ENCODE results near the gene KPNA2. TPM values are rescaled to one million over a fixed set of nuclear protein-coding genes. Genes with fewer than 3 reads are reported as not detected.
A peak's percentile ranks its signal among the peaks of the same experiment; 100 is the strongest.

Gene KPNA2
- total and polyA plus RNA-seq, 10 of the 15 experiments (the other 5 are each of a cell fraction or from before 2014, with no cell fraction given), result 202 to 731 (median 283) TPM

DNA sequence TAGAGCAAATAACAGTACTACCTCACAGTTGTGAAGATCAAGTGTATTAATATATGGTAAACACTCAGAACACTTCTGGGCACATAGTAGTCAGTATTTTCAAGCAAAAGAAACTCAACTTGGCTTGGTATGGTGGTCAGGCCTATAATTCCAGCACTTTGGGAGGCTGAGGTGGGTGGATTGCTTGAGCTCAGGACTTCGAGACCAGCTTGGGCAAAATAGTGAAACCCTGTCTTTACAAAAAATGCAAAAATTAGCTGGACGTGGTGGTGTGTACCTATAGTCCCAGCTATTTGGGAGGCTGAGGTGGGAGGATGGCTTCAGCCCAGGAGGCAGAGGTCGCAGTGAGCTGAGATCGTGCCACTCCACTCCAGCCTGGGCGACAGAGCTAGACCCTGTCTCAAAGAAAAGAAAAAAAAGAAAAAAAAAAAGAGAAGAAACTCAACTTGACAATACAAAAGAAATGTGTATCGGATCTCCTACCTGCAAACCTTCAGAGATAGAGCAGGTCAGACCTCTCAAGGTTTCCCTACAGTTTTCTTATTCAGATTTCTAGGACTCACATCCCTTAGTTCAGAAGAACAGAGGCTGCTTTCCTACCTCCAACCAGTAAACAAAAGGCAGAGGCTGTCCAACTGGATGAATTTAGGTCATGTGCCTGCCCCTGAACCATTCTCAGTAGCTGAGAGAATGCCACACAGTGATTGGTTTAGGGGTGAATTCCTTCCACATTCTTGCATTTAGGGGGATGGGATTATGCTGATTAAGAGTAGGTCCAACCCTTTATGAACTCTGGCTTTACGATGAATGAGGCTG is 1.7 kb upstream of the KPNA2 start:
- H3K27ac ChIP-seq (ENCODE audit: control insufficient read depth, insufficient read depth), result no peak overlapping the region
- no peak overlapping the region for H3K9ac ChIP-seq (ENCODE audit: control insufficient read depth, insufficient read depth, low read length)
- CTCF ChIA-PET, result interaction anchor here (0.7 kb wide), 1 partner anchor 14 kb away, joined by 3 read pairs; no protein-coding TSS in a partner anchor
- intact Hi-C loops (cut with micrococcal nuclease; ENCODE audit: unreplicated experiment), result loop anchor here (2.0 kb wide), 1 partner anchor 13 kb away; no protein-coding TSS in a partner anchor
- H3K4me1 ChIP-seq (ENCODE audit: control insufficient read depth, insufficient read depth, low read length), result peaks cover 9% of the 10 kb centered on the region; the same call in 1 of the 2 replicates
- H3K27me3 ChIP-seq (replicated peaks in 1 of 2; ENCODE audit: control insufficient read depth in 2 of 2, insufficient read depth in 2 of 2, low read length in 1 of 2), result no peaks in the 10 kb centered on the region
- SMC1A ChIA-PET (ENCODE audit: uncharacterized antibody, unreplicated experiment), result no interaction called here
- H3K79me2 ChIP-seq (ENCODE audit: control insufficient read depth, insufficient read depth, low read length), result peaks cover 33% of the 10 kb centered on the region
- H3K36me3 ChIP-seq (ENCODE audit: control insufficient read depth in 2 of 2, insufficient read depth in 2 of 2, low read length in 1 of 2), result peaks cover 2 to 9% of the 10 kb centered on the region in 2 experiments; a peak in 3 of 4 replicates
- ATAC-seq (no peak), FAIRE-seq (no peak), DNase-seq (ENCODE audit: low read depth, low spot score) (no peak)
- H3K9me3 ChIP-seq (replicated peaks; ENCODE audit: control insufficient read depth, insufficient read depth, low read length), result no peaks in the 10 kb centered on the region; the same call in 2 of the 3 replicates
- 50% methylated on average over 6 of the region's 7 CpGs for WGBS (ENCODE audit: insufficient coverage, insufficient replicate concordance, low lambda C conversion rate, missing lambda C conversion rate)
- H4K20me1 ChIP-seq (ENCODE audit: control insufficient read depth, insufficient read depth), result no peaks in the 10 kb centered on the region
- H3K4me3 ChIP-seq, result no peak overlapping the region
- POLR2A ChIA-PET, result no interaction called here
- BruUV-seq (replicated peaks), result no TSS peak
- no peak overlapping the region for H3K4me2 ChIP-seq (ENCODE audit: control insufficient read depth, insufficient read depth)
- in situ Hi-C loops (cut with MboI), result no loop called here
- H2AFZ ChIP-seq (ENCODE audit: control insufficient read depth, low read depth, low read length), result peak overlapping the region; percentile 60
- RAD21 ChIA-PET (ENCODE audit: unreplicated experiment), result no interaction called here
- TF ChIP-seq ETV6 (conservative IDR thresholded peaks at IDR 0.05 in 1 of 2, IDR thresholded peaks at IDR 0.05 in 1 of 2; ENCODE audit: borderline replicate concordance in 1 of 2, low read depth in 1 of 2) (no peak), NR2F1 (conservative IDR thresholded peaks at IDR 0.05) (no peak), NRF1 (conservative IDR thresholded peaks at IDR 0.05; ENCODE audit: low read depth, low read length) (no peak), CBX5 (IDR thresholded peaks at IDR 0.05; ENCODE audit: low read depth) (no peak), NBN (IDR thresholded peaks at IDR 0.05) (no peak), STAT3 (IDR thresholded peaks at IDR 0.05; ENCODE audit: low read depth, low read length) (no peak), SUPT20H (IDR thresholded peaks at IDR 0.05; ENCODE audit: borderline replicate concordance, control insufficient read depth, low read depth, low read length) (no peak), SREBF2 (IDR thresholded peaks at IDR 0.05; ENCODE audit: low read length) (no peak), RBBP5 (conservative IDR thresholded peaks at IDR 0.05) (no peak), KDM1A (IDR thresholded peaks at IDR 0.05; ENCODE audit: borderline replicate concordance) (no peak), RAD51 (IDR thresholded peaks at IDR 0.05) (no peak), ZNF274 (IDR thresholded peaks at IDR 0.05; ENCODE audit: insufficient read depth, insufficient read length) (no peak), WRNIP1 (IDR thresholded peaks at IDR 0.05; ENCODE audit: borderline replicate concordance, low read depth, low read length) (no peak)
- TF ChIP-seq, protein P1, sequence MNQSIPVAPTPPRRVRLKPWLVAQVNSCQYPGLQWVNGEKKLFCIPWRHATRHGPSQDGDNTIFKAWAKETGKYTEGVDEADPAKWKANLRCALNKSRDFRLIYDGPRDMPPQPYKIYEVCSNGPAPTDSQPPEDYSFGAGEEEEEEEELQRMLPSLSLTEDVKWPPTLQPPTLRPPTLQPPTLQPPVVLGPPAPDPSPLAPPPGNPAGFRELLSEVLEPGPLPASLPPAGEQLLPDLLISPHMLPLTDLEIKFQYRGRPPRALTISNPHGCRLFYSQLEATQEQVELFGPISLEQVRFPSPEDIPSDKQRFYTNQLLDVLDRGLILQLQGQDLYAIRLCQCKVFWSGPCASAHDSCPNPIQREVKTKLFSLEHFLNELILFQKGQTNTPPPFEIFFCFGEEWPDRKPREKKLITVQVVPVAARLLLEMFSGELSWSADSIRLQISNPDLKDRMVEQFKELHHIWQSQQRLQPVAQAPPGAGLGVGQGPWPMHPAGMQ (IDR thresholded peaks at IDR 0.05; ENCODE audit: borderline replicate concordance), result no peak
- TF ChIP-seq, protein P2, sequence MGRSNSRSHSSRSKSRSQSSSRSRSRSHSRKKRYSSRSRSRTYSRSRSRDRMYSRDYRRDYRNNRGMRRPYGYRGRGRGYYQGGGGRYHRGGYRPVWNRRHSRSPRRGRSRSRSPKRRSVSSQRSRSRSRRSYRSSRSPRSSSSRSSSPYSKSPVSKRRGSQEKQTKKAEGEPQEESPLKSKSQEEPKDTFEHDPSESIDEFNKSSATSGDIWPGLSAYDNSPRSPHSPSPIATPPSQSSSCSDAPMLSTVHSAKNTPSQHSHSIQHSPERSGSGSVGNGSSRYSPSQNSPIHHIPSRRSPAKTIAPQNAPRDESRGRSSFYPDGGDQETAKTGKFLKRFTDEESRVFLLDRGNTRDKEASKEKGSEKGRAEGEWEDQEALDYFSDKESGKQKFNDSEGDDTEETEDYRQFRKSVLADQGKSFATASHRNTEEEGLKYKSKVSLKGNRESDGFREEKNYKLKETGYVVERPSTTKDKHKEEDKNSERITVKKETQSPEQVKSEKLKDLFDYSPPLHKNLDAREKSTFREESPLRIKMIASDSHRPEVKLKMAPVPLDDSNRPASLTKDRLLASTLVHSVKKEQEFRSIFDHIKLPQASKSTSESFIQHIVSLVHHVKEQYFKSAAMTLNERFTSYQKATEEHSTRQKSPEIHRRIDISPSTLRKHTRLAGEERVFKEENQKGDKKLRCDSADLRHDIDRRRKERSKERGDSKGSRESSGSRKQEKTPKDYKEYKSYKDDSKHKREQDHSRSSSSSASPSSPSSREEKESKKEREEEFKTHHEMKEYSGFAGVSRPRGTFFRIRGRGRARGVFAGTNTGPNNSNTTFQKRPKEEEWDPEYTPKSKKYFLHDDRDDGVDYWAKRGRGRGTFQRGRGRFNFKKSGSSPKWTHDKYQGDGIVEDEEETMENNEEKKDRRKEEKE (IDR thresholded peaks at IDR 0.05), result no peak
- TF ChIP-seq, protein P3, sequence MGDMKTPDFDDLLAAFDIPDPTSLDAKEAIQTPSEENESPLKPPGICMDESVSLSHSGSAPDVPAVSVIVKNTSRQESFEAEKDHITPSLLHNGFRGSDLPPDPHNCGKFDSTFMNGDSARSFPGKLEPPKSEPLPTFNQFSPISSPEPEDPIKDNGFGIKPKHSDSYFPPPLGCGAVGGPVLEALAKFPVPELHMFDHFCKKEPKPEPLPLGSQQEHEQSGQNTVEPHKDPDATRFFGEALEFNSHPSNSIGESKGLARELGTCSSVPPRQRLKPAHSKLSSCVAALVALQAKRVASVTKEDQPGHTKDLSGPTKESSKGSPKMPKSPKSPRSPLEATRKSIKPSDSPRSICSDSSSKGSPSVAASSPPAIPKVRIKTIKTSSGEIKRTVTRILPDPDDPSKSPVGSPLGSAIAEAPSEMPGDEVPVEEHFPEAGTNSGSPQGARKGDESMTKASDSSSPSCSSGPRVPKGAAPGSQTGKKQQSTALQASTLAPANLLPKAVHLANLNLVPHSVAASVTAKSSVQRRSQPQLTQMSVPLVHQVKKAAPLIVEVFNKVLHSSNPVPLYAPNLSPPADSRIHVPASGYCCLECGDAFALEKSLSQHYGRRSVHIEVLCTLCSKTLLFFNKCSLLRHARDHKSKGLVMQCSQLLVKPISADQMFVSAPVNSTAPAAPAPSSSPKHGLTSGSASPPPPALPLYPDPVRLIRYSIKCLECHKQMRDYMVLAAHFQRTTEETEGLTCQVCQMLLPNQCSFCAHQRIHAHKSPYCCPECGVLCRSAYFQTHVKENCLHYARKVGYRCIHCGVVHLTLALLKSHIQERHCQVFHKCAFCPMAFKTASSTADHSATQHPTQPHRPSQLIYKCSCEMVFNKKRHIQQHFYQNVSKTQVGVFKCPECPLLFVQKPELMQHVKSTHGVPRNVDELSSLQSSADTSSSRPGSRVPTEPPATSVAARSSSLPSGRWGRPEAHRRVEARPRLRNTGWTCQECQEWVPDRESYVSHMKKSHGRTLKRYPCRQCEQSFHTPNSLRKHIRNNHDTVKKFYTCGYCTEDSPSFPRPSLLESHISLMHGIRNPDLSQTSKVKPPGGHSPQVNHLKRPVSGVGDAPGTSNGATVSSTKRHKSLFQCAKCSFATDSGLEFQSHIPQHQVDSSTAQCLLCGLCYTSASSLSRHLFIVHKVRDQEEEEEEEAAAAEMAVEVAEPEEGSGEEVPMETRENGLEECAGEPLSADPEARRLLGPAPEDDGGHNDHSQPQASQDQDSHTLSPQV (IDR thresholded peaks at IDR 0.05), result no peak

Measured in GM12878 (cell line).